Stomach (tissue), 4 donors: ENCODE results near the gene TBXAS1.

Experiments
- CTCF ChIP-seq, 7 experiments: fragments of 450-650 bp in 4 of 7; fragments of 200-600 bp in 3 of 7; sonication (generic) in 3 of 7; IDR thresholded peaks; one replicate each; pipeline ENCODE4 v1.5.1; 2016 to 2019; ENCODE audit warnings: antibody characterized with exemption in 7 of 7, control low read depth in 2 of 7, mild to moderate bottlenecking in 1 of 7
- POLR2A ChIP-seq, 4 donors: fragments of 450-650 bp; IDR thresholded peaks; one replicate each; pipeline ENCODE4 v1.6.1; 2016; ENCODE audit warnings: antibody characterized with exemption in 4 of 4, control low read depth in 2 of 4, mild to moderate bottlenecking in 1 of 4, moderate library complexity in 1 of 4

DNA sequence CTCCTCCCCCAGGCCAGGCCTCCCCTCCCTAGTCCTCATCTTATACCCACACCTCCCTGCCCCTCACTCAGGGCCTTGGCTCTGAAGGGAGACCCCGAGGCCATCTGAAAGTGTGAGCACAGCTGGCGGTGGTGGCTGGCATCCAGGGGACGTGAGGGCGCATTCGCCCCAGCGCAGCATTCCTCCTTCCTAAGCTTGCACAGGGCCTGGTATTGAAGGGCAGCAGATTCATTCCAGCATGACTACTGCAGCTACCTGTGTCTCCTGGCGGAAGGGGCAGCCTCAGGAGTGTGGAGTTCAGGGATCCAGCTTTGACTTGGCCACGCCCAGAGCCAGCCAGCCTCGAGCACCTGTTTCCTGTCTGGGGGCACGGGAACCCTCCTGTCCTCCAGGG, 161.1 kb downstream of the TBXAS1 start:
- no peak for TF ChIP-seq POLR2A (IDR thresholded peaks at IDR 0.05)
- TF ChIP-seq CTCF (IDR thresholded peaks at IDR 0.05) = no peak
